Muscle of back (tissue), 10 donors: Measurements from ENCODE around the gene KIRREL2. TPM values are rescaled to one million over a fixed set of nuclear protein-coding genes. Genes with fewer than 3 reads are reported as not detected.

Experiments
- polyA plus RNA-seq, 10 donors: library from polyadenylated mRNA; unstranded; fragments of 120-200 nt; gene quantifications; one replicate each; pipeline ENCODE4 v1.2.1, GENCODE V29; 2013; ENCODE audit not compliant: insufficient read length in 10 of 10

KIRREL2 gene
- polyA plus RNA-seq, 10 donors: 0.18 to 1.1 (median 0.33) TPM

Other genes with a start within 250 kb of the KIRREL2 start
- 10 to 100 TPM in 9 of 10 donors, 1 to 10 TPM in 1; 10.0 to 14.5 (median 12.3) TPM for gene HAUS5, start 244.2 kb upstream of the KIRREL2 start, polyA plus RNA-seq
- 10 to 100 TPM; 30.4 to 55.8 (median 38.3) TPM for gene RBM42, start 227.9 kb upstream of the KIRREL2 start, polyA plus RNA-seq
- 1 to 10 TPM; 1.6 to 4.1 (median 2.5) TPM for gene ETV2, start 215.2 kb upstream of the KIRREL2 start, polyA plus RNA-seq
- 100 to 1,000 TPM; 243 to 330 (median 261) TPM for gene COX6B1, start 208.6 kb upstream of the KIRREL2 start, polyA plus RNA-seq
- gene UPK1A, start 190.4 kb upstream of the KIRREL2 start, polyA plus RNA-seq: 1 to 10 TPM in 2 of 10 donors, not detected in 8; 6.1 to 6.5 TPM
- gene ZBTB32, start 152.4 kb upstream of the KIRREL2 start, polyA plus RNA-seq: under 1 TPM in 5 of 10 donors, not detected in 5; 0.08 to 0.59 (median 0.25) TPM
- gene KMT2B, start 138.9 kb upstream of the KIRREL2 start, polyA plus RNA-seq: 10 to 100 TPM; 17.6 to 26.1 (median 23.0) TPM
- 1 to 10 TPM; 2.2 to 4.1 (median 3.3) TPM for gene IGFLR1, start 114.5 kb upstream of the KIRREL2 start, polyA plus RNA-seq
- 10 to 100 TPM; 10.4 to 15.6 (median 12.7) TPM for gene U2AF1L4, start 111.5 kb upstream of the KIRREL2 start, polyA plus RNA-seq
- gene PSENEN, start 111.3 kb upstream of the KIRREL2 start, polyA plus RNA-seq: 10 to 100 TPM; 32.5 to 41.0 (median 37.1) TPM
- 10 to 100 TPM in 4 of 10 donors, 1 to 10 TPM in 6; 7.9 to 13.1 (median 9.6) TPM for gene LIN37, start 108.3 kb upstream of the KIRREL2 start, polyA plus RNA-seq
- gene HSPB6, start 99.9 kb upstream of the KIRREL2 start, polyA plus RNA-seq: 100 to 1,000 TPM; 193 to 769 (median 611) TPM
- gene PROSER3, start 98.7 kb upstream of the KIRREL2 start, polyA plus RNA-seq: 10 to 100 TPM in 8 of 10 donors, 1 to 10 TPM in 2; 9.5 to 15.2 (median 11.6) TPM
- 10 to 100 TPM in 7 of 10 donors, 1 to 10 TPM in 3; 7.1 to 24.1 (median 14.5) TPM for gene ARHGAP33, start 81.3 kb upstream of the KIRREL2 start, polyA plus RNA-seq
- not detected for gene PRODH2, start 44.1 kb upstream of the KIRREL2 start, polyA plus RNA-seq
- gene NPHS1, start 4.4 kb upstream of the KIRREL2 start, polyA plus RNA-seq: under 1 TPM in 8 of 10 donors, not detected in 2; 0.09 to 0.52 (median 0.15) TPM
- 10 to 100 TPM in 1 of 10 donors, 1 to 10 TPM in 9; 3.8 to 12.7 (median 5.9) TPM for gene APLP1, start 11.7 kb downstream of the KIRREL2 start, polyA plus RNA-seq
- 1 to 10 TPM; 1.1 to 3.1 (median 1.7) TPM for gene NFKBID, start 43.6 kb downstream of the KIRREL2 start, polyA plus RNA-seq
- 10 to 100 TPM in 1 of 10 donors, 1 to 10 TPM in 9; 3.7 to 11.6 (median 5.3) TPM for gene HCST, start 45.6 kb downstream of the KIRREL2 start, polyA plus RNA-seq
- 10 to 100 TPM; 11.6 to 22.8 (median 16.9) TPM for gene TYROBP, start 51.4 kb downstream of the KIRREL2 start, polyA plus RNA-seq
- gene LRFN3, start 79.5 kb downstream of the KIRREL2 start, polyA plus RNA-seq: 10 to 100 TPM in 1 of 10 donors, 1 to 10 TPM in 9; 4.4 to 13.1 (median 7.6) TPM
- 10 to 100 TPM in 9 of 10 donors, 1 to 10 TPM in 1; 9.4 to 13.8 (median 11.4) TPM for gene SDHAF1, start 138.3 kb downstream of the KIRREL2 start, polyA plus RNA-seq
- 1 to 10 TPM in 1 of 10 donors, under 1 TPM in 8, not detected in 1; 0.12 to 1.0 (median 0.46) TPM for gene SYNE4, start 151.9 kb downstream of the KIRREL2 start, polyA plus RNA-seq
- 10 to 100 TPM in 1 of 10 donors, 1 to 10 TPM in 9; 5.5 to 10.4 (median 7.9) TPM for gene ALKBH6, start 157.3 kb downstream of the KIRREL2 start, polyA plus RNA-seq
- gene CLIP3, start 176.0 kb downstream of the KIRREL2 start, polyA plus RNA-seq: 10 to 100 TPM; 13.8 to 22.7 (median 18.7) TPM
- 1 to 10 TPM; 7.2 to 9.9 (median 7.6) TPM for gene THAP8, start 197.4 kb downstream of the KIRREL2 start, polyA plus RNA-seq
- 1 to 10 TPM; 2.5 to 3.9 (median 3.2) TPM for gene WDR62, start 198.0 kb downstream of the KIRREL2 start, polyA plus RNA-seq